ENCODE measurements around the gene SSR1.

SSR1 gene

GRCh38 chr6:7257521-7258230 is 55.3 kb downstream of the SSR1 start:
- no peak for DNase-seq (ENCODE audit: low read depth in 3 of 3)

DNA sequence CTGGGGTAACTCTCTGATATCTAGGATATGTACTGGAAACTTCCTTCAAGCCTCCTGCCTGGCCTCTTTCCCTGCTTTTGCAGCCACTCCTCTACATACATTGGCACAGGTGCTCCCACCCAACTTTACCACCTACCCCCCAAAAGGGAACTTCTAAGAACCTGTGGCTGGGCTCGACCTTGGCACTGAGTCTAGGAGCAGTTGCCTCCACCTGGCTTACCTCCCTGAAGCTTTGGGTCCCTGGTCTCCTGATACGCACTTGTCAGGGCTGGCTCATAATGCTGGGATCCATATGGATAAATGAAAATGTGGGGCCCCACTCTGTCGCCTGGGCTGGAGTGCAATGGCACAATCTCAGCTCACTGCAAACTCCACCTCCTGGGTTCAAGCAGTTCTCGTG is 56.2 kb downstream of the SSR1 start:
- no peak for DNase-seq (ENCODE audit: low read depth in 3 of 3)

DNA sequence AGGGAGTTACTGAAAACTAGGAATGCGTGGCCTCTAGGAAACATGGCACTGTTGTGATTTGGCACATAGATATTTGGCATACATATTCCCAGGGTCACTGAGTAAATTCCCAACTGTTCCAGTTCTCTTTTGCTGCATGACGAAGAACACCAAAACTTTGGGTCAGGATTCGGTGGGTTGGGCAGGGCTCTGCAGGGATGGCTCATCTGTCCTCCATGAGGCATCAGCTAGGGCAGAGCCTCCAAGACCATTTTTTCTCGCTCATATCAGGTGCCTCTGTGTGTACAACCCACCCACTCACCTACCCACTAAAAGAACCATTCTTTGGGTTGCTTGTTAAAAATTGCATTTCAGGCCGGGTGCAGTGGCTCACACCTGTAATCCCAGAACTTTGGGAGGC is 57.1 kb downstream of the SSR1 start:
- DNase-seq (ENCODE audit: low read depth in 3 of 3) = no peak

DNA sequence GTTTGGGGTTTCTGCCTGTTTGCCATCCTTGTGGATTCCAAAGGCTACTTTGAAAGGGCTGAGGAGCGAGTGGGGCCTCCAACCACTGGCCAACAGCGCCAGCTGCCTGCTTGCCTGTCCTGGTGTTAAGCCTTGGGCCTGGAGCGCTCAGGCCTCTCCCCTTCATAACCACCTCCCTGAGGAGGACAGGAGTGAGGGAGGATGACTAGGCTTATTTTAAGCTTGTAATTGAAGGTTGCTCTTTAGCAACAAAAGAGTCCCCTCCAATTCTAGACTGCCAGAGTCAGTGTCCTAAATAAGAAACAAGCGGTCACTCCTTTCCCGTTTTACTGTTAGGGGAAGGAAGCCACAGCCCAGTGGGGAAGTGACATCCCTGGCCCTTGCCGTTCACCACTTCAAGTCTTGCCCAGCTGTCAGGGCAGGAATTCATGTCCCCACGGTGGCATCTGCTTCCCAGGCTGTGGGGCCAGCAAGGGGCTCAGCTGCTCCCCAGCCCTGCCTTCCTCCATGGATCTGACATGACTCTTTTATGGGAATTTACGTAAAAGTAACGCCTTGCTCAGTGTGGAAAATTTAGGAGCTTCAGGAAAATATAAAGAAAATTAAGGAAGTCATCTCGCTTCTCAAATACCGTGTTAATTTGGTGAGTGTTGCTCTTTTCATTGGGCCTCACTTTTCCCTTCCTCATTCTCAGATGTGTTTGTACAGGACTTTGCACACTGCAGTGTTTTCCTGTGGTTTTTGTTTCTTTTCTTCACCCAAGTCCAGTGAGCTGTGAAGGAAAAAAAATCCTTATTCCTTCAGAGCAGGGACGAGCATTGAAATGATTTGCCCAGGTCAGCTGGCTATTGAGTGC is 57.8 kb downstream of the SSR1 start:
- no peak for DNase-seq (ENCODE audit: low read depth in 3 of 3)

GRCh38 chr6:7252390-7252789 is 60.6 kb downstream of the SSR1 start:
- no peak for DNase-seq (ENCODE audit: low read depth in 3 of 3)

- DNase-seq (ENCODE audit: low read depth in 3 of 3) = no peak
Observed at GRCh38 chr6:7251646-7252260, 61.2 kb downstream of the SSR1 start.

- no peak for DNase-seq (ENCODE audit: low read depth in 3 of 3)
Observed at GRCh38 chr6:7250812-7251211, 62.2 kb downstream of the SSR1 start.

DNA sequence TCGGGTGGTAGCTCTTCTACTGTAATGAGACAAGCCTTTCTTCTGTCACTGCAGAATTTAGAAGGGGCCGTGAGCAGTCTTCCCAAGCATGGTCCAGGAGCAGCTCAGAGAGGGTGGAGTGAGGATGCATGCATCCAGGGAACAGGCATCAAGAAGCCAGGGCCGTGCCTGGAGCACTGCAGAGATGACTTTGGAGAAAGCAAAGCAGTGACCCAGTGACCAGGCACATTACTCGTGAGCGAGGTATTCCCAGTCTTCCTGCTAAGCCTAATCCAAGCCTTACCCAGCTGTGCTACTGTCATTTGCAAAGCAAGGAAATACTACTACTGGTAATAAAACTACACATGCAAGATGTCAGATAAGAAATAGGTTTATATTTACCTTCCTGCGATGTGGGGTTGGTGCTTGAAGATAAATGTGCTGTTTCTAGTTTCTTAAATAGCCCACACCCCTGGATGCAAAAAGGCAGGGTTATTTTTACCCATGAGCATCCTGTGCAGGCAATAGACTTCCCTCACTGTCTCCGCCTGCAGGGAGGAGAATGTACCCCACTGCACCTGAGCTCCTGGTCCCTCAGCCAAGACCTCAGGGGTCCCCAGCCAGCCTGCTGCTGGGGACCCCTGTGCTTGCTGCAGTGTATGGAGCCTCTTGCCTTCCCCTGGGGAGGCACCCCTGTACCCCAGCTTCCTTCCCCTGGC is 62.9 kb downstream of the SSR1 start:
- no peak for DNase-seq (ENCODE audit: low read depth in 3 of 3)

- no peak for DNase-seq (ENCODE audit: low read depth in 3 of 3)
Observed at GRCh38 chr6:7249391-7249790, 63.6 kb downstream of the SSR1 start.

GRCh38 chr6:7247828-7248227 is 65.2 kb downstream of the SSR1 start:
- DNase-seq (ENCODE audit: low read depth in 3 of 3) = no peak

DNA sequence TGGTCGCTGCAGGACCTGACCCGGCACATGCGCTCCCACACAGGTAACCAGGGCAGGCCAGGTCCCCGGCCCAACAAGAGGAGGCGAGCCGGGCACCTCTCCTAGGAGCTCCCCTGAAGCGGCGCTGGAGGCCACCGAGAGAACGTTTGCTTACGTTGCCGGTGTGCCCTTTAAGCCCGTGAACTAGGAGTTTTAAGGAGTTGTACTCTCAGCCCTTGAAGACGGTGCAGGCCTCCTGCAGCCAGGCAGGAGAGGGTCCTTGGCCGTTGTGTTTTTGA is 65.9 kb downstream of the SSR1 start:
- DNase-seq (ENCODE audit: low read depth in 3 of 3) = no peak

DNA sequence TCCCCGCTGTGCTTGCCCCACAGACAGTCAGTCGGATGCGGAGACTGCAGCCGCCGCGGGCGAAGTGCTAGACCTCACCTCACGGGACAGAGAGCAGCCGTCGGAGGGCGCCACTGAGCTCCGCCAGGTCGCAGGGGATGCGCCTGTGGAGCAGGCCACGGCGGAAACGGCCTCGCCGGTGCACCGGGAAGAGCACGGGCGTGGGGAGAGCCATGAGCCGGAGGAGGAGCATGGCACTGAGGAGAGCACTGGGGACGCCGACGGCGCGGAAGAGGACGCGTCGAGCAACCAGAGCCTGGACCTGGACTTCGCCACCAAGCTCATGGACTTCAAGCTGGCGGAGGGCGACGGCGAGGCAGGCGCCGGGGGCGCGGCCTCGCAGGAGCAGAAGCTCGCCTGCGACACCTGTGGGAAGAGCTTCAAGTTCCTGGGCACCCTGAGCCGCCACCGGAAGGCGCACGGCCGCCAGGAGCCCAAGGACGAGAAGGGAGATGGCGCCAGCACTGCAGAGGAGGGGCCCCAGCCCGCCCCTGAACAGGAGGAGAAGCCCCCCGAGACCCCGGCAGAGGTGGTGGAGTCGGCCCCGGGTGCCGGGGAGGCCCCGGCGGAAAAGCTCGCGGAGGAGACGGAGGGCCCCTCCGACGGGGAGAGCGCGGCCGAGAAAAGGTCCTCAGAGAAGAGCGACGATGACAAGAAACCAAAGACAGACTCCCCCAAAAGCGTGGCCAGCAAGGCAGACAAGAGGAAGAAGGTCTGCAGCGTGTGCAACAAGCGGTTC is 66.4 kb downstream of the SSR1 start:
- no peak for DNase-seq (ENCODE audit: low read depth in 3 of 3)

DNA sequence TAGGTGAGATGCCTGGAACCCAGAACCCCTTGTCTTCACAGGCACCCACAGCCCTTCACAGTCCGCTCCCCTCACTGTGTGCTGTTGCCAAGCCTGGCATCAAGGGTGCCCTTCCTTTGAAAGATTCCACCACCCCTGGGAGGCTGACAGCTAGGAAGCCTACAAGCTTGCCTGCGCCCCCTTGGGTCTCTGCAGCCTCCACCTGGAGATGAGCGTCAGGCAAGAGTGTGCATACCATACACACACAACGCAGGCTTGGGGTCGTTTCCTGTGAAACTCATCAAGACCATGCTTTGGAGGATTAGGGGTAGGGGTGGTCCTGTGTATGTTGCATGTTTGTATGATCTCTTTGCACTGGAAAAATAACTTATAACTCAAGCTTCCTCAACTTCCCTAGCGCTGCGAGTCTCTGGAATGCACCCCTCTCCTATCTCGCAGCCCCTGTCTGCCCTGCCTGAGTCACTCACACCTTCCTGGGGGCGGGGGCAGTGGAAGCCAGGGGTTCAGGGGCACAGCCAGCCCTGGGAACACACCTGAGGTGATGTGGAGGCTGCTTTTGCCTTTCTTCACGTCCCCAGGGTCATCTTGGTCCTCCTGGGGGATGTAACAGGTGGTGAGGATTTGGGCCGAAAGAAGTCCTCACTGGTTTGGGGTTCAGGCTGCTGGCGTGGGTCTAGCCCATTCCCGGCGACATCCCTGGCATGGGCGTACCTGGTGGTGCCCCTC is 67.2 kb downstream of the SSR1 start:
- DNase-seq (ENCODE audit: low read depth in 3 of 3) = no peak

- DNase-seq (ENCODE audit: low read depth in 3 of 3) = peak in 2 of 3 experiments; percentile 29 to 41
Observed at GRCh38 chr6:7243179-7243981, 69.6 kb downstream of the SSR1 start.

DNA sequence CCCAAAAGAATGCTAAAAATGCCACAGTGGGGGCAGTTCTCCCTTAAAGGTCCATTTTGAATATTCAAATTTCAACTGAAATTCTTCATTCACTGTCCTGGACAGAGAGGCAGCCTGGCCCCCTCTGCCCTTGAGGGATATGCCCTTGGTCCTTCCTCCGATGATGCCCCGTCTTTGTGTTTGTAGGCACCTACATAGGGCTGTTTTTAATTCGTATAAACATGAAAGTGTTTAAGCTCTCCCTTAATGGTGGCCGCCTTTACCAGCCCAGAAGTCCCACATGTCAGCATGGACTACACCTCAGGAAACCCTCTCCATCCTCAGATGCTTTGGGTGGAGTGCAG is 70.2 kb downstream of the SSR1 start:
- DNase-seq (ENCODE audit: low read depth in 3 of 3) = no peak

- no peak for DNase-seq (ENCODE audit: low read depth in 3 of 3)
Observed at GRCh38 chr6:7241709-7242645, 71.0 kb downstream of the SSR1 start.

GRCh38 chr6:7241160-7241559 is 71.8 kb downstream of the SSR1 start:
- no peak for DNase-seq (ENCODE audit: low read depth in 3 of 3)

DNA sequence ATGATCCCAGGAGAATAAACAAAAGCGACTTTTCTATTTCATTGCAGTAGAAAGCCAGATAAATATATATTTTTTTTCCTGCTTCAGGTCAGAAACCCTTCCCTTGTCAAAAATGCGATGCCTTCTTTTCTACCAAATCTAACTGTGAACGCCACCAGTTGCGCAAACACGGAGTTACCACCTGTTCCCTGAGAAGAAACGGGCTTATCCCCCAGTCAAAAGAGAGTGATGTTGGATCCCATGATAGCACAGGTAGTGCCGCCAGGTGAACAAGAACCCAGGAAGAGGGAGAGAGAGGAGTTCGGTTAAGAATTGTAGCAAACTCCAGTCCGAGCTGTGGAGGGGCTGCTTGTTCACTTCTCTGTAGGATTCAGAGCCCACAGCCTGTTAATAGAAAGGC is 72.6 kb downstream of the SSR1 start:
- DNase-seq (ENCODE audit: low read depth in 3 of 3) = no peak

- no peak for DNase-seq (ENCODE audit: low read depth in 3 of 3)
Observed at GRCh38 chr6:7239590-7239948, 73.4 kb downstream of the SSR1 start.

Data from stimulated activated CD4-positive, alpha-beta T cell treated with anti-CD3 and anti-CD28 coated beads, TNF-alpha, amount 100 ng/mL, for 24 hours (primary cell).